Astrocyte (in vitro differentiated cells and primary cell): ENCODE results near the gene WDPCP.

Experiments used
- EZH2 ChIP-seq: IDR thresholded peaks from 2 replicates; pipeline ENCODE4 v1.6.1; 2012; ENCODE audit warnings: mild to moderate bottlenecking, low read length, inconsistent platforms; ENCODE audit not compliant: insufficient read depth
- TF ChIP-seq, protein P1 (sequence below): IDR thresholded peaks from 2 replicates; pipeline ENCODE4 v1.5.1; 2011; ENCODE audit warnings: low read depth, mild to moderate bottlenecking, inconsistent platforms, low read length, moderate library complexity; ENCODE audit not compliant: insufficient read depth

DNA sequence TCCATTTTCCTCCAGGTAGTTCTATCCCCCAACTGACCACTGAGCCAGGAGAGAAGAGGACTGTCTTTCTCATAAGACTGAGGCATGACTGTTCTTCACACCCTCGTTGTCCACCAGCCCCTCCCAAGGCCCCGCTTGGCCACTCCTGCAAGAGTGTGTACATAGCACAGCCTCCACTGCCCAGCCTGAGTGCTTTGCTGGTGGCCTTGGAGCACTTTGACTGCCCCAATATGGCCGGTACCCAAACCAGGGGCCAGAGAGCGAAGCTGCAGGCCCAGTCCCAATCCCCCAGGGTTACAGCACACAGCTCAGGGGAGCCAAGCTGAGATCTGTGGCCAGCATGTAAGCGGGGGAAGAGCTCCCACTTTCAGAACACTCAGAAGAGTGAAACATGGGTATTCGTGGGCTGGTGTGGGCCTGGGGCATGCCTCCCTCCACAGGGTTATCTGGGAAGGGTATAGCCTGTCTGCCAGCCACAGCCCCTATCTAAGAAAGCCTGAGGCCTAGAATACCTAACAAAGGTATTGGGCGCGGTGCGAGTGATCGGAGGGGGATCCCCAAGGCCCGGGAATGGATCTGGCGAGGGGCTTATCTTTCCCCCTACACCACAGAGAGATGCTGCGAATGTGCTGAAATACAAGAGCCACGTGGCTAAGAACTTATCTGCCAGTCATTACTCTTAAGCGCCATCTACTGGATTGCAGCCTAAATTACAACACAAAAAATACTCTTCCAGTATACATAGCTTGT lies 163.8 kb downstream of the WDPCP start:
- no peak for TF ChIP-seq EZH2
- TF ChIP-seq, protein P1, sequence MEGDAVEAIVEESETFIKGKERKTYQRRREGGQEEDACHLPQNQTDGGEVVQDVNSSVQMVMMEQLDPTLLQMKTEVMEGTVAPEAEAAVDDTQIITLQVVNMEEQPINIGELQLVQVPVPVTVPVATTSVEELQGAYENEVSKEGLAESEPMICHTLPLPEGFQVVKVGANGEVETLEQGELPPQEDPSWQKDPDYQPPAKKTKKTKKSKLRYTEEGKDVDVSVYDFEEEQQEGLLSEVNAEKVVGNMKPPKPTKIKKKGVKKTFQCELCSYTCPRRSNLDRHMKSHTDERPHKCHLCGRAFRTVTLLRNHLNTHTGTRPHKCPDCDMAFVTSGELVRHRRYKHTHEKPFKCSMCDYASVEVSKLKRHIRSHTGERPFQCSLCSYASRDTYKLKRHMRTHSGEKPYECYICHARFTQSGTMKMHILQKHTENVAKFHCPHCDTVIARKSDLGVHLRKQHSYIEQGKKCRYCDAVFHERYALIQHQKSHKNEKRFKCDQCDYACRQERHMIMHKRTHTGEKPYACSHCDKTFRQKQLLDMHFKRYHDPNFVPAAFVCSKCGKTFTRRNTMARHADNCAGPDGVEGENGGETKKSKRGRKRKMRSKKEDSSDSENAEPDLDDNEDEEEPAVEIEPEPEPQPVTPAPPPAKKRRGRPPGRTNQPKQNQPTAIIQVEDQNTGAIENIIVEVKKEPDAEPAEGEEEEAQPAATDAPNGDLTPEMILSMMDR: peak; percentile 64
